Activated naive CD4-positive, alpha-beta T cell treated with Interleukin-2 at 50 U/mL for 16 hours (primary cell): ENCODE results near the gene LEKR1.
"Not testable (repeated sequence)": the region's sequence is repeated elsewhere in the genome, so short reads cannot be mapped to it uniquely, and the experiment has no call there.

ENCODE experiments used
- DNase-seq: peaks from one replicate; pipeline ENCODE4 v3.0.0-alpha.2; 2020

LEKR1 gene

DNA sequence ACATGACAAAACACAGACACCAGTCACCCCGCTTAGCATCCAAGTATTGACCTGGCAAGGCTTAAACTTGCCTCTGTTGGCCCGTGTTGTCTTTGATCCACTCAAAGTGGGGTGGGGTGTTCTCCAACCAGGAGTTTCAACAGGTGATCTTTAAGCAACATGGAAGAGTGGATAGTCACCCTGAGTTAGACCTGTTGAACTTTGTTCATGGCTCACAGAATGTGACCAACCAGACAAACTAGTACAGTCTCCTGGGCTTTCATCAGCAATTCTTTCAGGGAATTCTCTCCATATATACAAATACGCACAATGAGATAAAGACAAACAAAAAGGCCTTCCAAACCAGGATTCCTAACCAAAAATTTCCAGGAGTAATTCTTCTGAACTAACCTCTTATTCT, 11.9 kb downstream of the LEKR1 start:
- no peak for DNase-seq

DNA sequence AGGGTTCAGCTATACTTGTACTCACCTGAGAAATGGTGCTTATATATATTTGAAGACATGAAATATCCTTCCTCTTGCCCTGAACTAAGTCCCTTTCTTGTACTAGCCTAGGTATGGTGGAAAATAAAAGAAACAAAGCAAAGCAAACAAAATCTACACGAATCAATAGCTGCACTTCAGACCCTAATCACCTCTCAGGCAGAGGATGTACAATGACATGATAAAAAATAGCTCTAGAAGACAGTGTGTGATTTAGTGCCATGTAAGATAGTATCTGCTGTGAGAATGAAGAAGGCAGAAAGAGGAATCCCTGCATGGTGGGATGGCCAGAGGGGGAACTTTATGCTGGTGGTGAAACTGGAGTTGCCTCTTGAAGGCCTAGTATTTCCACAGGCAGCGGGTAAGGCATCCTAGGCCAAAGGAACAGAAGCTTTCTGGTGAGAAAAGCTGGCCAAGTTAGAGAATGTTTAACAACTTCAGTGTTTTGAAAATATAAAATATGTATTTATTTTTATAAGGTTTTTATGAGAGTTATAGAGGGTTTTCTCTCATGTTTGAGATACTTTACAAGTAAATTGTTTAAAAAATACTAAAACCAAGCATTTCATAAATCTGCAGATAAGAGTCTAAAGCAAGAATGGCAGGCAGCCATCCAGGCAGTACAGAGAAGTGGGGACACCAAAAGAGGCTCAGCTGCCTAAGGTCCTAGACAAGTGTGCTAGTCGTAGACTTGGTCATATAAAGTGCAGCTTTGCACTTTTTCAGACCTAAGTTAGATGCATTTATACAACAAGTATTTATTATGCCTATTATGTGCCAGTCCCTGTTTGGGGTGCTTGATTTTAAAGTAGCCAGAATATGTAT, 14.9 kb downstream of the LEKR1 start:
- DNase-seq: no peak

DNA sequence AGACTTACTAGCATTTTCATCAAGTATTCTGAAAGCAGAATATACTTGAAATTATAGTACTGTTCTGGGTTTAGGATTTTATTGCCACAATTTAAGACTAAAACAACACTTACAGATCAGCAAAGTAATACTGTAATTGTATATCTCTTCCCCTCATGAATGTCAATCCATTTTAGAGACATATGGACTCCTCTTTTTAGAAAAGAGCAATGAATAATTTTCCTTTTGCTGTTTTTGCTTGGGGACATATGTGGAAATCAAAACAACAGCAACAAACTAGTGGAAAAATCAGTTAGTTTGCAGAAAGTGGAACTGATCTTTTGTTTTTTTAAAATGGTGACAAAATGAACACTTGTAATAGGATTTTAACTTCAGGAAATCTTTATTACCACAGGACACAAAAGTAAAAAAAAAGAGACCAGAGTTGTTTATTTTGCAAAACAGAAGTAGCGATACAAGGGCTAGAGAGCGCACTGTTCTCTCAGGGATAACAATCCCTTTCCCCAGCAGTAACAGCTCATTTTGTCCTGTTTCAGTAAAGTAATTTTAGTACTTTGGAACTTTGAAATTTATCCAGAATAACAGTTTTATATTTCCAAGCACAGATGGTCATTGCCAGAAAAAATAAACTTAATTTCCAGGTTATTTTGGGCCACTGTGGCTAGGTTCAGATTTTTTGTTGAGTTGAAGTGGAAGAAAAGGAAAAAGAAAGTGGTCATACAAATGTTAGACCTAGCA, 17.1 kb downstream of the LEKR1 start:
- no peak for DNase-seq

DNA sequence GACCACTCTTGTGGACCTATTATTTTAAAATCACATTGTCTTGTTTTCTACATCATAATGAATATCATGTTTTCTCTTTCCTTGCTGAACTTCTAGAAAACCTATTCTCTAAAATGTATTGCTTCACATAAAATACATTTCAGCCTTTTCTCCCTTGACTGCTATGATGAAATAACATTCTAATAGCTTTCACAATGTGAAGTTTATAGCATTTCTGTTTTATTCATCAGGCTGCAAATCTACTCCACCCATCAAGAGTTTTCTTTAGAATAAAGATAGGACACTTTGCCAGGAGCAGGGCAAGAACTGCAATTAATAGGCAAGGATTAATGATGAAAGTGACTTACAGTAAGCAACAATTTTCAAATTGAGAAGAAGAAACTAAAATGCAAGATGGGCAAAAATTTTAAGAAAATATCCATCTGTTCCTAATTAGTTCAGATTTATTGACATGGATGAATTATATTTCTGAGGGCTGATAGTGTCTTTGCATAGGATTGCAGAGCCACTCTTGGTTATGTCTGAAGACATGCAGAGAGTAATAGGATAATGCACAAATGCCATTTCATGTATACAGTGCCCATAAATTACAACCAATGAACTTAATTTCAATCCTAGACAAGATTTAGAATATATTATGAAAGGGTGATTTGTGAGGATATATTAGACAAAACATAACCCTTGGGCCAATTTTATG, 21.7 kb downstream of the LEKR1 start:
- DNase-seq: no peak

DNA sequence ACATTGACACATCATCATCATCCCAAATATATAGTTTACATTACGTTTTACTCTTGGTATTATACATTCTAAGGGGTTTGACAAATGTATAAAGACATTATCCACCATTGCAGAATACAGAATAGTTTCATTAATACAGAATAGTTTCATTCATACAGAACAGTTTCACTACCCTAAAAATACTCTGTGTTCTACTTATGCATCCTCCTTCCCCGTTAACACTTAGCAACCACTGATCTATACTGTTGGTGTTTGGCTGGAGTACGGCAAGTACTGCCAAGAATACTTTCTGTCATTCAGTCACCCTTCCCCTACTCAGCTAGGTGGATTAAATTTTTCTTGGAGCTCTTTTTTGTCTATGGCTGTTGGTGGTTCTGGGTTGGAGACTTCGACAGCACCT, 33.4 kb downstream of the LEKR1 start:
- no peak for DNase-seq

DNA sequence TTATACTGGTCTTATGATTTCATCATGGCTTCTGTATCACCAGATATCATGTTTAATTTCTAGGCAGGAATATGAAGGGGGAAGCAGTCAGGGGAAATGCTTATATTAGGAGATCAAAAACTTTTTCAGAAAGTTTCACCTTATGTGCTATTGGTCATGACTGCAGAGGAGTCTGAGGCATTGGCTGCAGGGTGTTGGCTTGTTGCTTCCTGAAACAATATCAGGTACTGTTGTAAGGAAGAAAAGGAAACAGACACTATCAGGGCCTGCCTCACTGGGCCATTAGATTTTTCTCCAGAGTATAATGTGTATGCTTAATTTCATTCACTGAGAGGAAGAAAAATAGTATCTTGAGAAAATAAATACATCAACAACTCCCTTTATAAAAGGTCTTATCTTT, 34.7 kb downstream of the LEKR1 start:
- no peak for DNase-seq

DNA sequence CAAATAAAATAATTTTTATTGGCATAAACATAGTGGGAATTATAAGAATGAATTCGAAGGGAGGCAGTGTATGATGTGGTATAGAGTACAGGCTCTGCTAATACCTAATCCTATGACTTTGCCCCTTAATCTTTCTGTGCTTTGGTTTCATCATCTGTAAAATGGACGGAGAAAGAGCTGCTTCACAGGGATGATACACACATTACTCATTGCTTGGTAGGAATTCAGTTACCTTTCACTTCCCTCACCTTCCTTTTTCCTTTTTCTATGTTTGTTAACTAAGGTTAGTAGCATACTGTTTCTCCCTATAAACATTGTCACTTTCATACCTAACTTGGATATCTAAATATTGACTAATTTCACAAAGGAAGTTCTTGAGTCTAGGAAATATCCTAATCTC, 36.2 kb downstream of the LEKR1 start:
- no peak for DNase-seq

DNA sequence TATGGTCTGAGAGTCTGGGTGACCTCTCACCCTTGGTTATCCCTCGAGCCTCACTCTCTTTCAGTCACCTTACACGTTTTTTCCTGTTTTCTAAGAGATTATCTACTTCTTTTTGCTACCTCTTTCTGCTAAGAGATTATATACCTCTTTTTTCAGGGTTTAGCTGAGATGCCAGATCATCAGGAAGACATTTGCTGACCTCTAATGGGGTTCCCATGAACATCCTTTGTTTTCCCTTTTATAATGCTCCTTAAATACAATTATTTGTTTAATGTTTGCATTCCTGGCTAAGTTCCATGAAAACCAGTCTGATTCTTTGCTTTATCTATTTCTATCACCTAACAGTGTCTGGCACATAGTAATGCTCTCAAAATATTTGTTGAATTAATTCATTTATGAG, 39.6 kb downstream of the LEKR1 start:
- DNase-seq: no peak

DNA sequence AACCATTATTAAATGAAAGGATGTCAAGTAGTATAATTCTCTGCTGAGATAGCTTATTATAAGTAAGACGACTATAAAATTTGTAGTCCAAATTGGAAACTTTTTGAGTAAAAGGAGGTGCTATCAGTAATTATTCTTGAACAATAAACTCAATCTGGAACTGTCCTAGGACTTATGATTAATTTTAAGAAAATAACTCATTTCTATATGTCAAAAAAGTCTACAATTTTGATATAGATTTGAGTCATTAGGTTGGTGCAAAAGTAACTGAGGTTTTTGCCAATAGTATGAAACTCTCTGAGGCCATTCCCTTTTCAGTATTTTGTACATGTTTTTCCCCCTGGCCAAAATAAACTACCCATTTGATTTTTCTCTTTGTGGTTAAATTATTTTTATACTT, 41.0 kb downstream of the LEKR1 start:
- no peak for DNase-seq

DNA sequence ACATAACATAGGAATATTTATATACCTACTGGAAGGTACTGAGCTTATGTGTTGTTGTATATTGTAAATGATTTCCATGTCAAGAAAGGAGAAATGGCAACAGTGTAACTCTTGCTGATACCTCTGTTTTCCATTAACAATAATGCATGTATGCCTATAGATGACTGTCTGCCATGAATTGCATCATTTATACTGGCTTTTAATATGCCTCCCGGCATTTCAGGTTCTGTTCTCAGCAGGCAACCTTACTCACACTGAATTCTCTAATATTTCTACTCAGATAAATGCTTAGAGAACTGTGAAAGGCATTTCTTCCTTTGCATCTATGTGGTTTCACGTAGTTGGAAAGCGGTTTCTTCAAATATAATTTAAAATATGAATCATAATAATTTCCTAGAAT, 41.8 kb downstream of the LEKR1 start:
- no peak for DNase-seq

DNA sequence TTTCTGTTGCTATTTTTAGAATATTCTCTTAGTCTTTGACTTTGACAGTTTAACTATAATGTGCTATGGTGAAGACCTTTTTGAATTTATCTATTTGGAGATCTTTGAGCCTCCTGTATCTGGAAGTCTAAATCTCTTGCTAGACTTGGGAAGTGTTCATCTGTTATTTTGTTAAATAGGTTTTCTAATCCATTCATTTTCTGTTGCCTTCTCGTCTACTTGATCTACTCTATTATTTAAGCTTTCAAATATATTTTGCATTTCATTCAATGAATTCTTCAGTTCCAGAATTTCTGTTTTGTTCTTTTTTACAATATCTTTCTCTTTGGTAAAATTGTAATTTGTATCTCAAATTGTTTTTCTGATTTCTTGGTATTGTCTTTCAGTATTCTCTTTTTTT, 47.8 kb downstream of the LEKR1 start:
- no peak for DNase-seq

DNA sequence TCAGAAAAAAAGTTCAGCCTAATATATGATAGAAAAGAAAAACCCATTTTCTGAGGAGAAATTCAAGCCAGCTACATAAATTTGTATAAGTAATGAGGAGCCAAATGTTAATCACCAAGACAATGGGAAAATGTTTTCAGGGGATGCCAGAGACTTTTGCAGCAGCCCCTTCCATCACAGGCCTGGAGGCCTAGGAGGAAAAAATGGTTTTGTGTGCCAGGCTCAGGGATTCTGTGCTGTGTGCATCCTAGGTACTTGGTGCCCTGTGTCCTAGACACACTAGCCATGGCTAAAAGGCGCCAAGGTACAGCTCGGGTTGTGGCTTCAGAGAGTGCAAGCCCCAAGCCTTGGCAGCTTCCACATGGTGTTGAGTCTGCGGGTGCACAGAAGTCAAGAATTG, 53.3 kb downstream of the LEKR1 start:
- not testable (repeated sequence) for DNase-seq

DNA sequence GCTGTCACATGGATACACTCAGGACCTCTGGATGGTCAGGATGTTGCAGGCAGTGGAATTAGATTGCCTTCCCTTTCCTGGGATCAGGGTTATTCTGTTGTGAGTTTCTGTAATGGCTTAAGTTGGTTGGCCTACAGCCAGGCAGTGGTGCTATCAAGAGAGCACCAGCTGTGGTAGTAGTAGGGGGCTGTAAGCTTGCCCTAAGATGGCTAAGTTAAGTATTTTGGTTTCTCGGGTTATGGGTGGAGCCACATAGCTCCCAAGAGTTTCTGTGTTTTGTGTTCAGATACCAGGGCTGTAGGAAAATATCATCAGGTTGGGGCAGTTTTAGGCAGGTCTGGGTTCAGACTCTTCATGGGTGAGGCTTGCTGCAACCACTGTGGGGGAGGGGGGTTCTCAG, 59.6 kb downstream of the LEKR1 start:
- no peak for DNase-seq

DNA sequence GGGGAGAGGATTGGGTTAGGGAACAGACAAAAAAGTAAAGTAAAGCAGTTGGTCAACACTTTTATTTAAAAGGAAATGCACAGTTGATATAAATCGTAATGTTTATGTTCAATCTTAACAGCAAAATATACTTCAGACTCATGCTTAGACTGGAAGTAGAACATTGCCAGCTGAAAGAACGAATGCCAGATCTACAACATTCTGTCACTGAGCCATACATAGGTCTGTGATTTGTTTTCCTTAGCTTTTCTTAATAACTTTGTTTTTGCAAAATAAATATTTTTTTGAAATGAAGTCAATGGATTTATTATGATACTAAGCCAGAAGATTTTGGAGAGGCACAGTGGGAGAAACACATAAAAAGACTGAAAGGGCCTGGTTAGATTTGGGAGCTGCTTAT, 62.0 kb downstream of the LEKR1 start:
- DNase-seq: no peak

DNA sequence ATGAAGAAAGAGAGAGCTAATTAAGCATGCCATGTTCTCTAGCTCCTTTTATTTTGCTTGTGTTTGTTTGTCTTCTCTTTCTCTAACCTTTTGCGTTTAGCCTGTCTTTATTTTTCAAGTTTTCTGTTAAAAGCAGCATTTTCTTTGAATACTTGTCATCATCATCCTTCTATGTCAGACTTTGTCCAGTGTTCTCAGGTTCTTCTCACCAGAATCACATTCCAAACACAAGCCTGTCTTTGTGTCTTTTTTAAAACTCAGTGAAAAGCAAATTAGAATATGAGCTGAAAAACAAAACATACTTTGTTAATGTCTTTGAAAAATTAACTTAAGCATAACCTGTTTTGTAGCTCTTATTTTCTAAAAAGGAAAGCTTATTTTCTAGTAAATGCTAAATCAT, 62.4 kb downstream of the LEKR1 start:
- no peak for DNase-seq

DNA sequence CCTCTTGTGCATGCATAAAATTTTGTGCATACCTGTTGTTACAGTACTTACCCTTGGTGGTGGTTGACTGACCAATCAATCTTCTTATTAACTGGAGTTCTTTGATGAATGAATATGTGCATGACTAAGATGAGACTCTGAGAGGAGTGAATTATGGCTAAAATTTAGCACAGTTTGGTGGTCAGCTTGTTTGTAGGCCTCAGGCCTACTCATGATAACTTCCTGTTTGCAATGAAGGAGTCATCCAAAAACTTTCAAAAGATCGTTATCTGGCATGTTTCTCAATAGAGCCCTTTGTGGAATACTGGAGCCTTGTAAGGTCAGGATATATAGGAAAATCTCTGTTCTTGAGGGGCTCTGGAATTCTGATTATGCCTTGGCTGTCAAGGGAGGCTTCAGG, 66.5 kb downstream of the LEKR1 start:
- no peak for DNase-seq

DNA sequence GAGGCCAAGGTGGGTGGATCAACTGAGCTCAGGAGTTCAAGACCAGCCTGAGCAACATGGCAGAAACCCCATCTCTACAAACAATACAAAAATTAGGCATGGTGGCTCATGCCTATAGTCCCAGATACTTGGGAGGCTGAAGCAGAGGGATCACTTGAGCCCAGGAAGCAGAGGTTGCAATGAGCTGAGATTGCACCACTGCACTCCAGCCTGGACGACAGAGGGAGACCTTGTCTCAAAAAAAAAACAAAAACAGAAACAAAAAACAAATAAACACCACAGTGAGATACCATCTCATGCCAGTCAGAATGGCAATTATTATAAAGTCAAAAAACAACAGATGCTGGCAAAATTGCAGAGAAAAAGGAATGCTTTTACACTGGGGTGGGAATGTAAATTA, 69.2 kb downstream of the LEKR1 start:
- DNase-seq: not testable (repeated sequence)

DNA sequence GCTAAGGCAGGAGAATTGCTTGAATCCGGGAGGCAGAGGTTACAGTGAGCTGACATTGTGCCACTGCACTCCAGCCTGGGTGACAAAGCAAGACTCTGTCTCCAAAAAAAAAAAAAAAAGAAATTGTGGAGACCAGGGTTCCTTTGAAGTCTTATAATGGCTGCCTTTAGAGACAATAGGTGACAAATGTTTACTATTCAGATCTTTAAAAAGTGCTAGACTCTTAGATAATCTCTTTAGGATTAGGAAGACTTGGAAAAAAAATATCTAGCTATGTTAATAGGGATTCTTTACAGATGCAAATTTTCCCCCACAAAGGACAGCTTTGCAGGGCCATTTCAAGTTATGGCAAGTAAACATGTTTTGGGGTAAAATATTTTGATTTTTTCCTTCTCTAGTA, 71.7 kb downstream of the LEKR1 start:
- DNase-seq: not testable (repeated sequence)

DNA sequence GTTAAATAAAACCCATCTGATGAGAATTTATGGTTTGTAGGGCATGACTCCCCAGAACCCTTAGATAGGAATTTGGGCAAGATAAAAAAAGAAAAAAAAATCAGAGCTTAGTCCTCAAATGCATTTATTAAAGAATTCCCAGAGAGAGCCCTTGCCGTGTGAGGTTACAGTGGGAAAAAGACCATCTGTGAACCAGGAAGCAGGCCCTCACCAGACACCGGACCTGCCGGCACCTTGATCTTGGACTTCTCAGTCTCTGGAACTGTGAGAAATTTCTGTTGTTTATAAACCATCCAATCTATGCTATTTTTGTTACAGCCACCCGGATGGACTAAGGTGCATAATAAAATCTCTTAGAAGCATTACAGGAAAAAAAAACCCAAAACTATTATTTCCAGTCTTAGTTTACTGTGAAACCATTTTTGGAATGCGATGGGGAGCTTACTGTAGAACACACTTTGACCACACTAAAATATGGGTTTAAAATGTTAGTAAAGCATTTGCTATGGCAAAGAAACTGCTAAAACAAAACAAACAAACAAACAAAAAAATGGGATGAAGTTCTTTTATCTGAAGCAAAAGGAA, 72.2 kb downstream of the LEKR1 start:
- no peak for DNase-seq

DNA sequence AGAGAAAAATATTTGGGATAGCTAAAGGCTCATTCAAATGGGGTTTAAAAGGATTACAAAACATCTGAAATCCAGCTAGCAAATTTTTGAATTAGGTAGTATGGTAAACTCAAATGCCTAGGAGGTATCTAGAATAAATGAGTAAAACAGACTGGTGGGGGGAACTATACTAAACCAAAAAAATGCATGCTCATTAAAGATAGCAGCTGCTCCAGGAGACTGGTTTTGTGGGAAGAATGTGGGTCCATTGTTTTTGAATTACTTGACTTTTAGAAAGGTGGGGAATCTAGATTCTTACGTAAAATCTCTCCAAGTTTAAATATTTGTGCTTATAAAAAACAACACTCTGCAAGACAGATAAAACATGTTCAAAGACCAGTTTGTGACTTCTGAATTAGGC, 73.8 kb downstream of the LEKR1 start:
- DNase-seq: no peak

DNA sequence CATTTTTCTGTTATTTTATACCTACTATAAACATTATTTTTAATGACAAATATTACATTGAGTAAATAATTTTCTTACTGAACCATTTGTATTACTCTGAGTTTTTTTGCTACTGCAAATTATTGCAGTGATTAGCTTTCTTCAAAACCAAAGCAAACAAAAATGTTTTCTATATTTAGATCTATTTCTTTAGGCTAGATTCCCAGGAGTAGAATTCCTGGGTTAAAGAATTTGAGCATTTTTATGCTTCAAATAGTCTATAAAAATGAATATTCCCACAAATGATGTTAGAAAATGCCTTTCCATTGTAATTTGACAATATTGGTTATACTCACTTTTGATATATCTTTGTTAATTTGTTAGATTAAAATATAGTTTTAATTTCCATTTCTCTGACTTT, 76.8 kb downstream of the LEKR1 start:
- no peak for DNase-seq

DNA sequence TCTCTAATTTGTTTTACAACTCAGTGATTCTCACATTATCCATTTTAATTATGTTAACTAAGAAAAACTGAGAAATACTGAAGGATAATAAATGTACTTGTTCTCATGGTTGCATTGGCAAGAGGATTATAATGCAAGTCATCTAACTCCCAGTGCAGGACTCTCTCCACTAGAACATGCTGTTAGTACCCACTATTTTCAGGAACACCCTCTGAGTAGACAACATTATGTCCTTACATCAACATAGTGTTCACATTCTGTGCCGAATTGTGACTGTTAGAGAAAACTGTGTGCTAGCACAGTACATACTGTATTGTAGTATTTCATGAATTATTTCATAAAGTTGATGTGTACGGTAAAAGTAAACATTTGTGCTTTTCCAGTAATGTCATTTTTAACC, 80.1 kb downstream of the LEKR1 start:
- no peak for DNase-seq

DNA sequence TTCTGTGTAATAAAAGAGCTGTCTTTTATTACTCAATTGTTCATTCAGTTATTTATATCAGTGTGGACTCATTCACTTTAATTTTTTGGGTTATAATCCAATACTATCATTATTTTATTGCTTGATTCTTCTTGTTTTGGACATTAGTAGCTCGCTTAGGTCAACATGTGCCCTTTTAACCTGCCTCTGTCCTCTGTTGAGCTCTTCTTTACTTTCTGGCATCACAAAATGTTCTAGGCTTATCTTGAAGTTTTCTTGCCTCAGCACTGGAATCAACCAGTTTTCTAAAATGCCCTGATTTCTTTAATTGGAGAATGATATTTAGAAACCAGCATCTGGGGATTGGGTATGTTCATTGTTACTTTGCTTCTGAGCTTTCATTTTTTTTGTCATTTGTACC, 82.2 kb downstream of the LEKR1 start:
- DNase-seq: no peak

DNA sequence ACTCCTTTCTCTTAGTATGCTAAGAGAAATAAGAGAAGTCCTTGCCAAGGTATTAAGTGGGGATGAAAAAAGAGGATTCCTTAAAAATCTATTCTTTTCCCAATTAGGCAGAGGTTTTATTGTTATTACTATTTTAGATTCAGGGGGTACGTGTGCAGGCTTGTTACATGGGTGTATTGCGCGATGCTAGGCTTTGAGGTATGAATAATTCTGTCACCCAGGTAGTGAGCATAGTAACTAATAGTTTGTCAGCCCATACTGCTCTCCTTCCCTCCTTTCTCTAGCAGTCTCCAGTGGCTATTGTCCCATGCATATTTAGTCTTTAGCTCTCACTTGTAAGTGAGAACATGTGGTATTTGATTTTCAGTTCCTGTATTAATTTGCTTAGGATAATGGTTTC, 83.9 kb downstream of the LEKR1 start:
- DNase-seq: no peak
